ENCODE measurements around the gene PLAAT4.
"Not testable (repeated sequence)": the region's sequence is repeated elsewhere in the genome, so short reads cannot be mapped to it uniquely, and the experiment has no call there.

The PLAAT4 gene

GRCh38 chr11:63528729-63529278 is 7.8 kb upstream of the PLAAT4 start:
- not testable (repeated sequence) for H3K27me3 ChIP-seq (ENCODE audit: insufficient read depth, low read length); H3K4me3 ChIP-seq (ENCODE audit: low read depth, low read length); H3K36me3 ChIP-seq (ENCODE audit: insufficient read depth, low read length); H3K27ac ChIP-seq (ENCODE audit: low read depth, low read length); H3K79me2 ChIP-seq (ENCODE audit: control insufficient read depth, insufficient read depth, low read length, unreplicated experiment); H2AFZ ChIP-seq (ENCODE audit: low read length, unreplicated experiment)
- H3K4me1 ChIP-seq (ENCODE audit: control insufficient read depth, insufficient read depth, low read length, unreplicated experiment): peaks cover 14% of the 10 kb centered on the region

- not testable (repeated sequence) for H3K4me3 ChIP-seq (ENCODE audit: low read depth, low read length); H3K36me3 ChIP-seq (ENCODE audit: insufficient read depth, low read length); H3K27me3 ChIP-seq (ENCODE audit: insufficient read depth, low read length); H3K27ac ChIP-seq (ENCODE audit: low read depth, low read length); H3K79me2 ChIP-seq (ENCODE audit: control insufficient read depth, insufficient read depth, low read length, unreplicated experiment); H2AFZ ChIP-seq (ENCODE audit: low read length, unreplicated experiment)
- H3K4me1 ChIP-seq (ENCODE audit: control insufficient read depth, insufficient read depth, low read length, unreplicated experiment): peaks cover 14% of the 10 kb centered on the region
Measured at GRCh38 chr11:63529373-63529772, 7.2 kb upstream of the PLAAT4 start.

- Histone ChIP-seq H3K79me2 (ENCODE audit: control insufficient read depth, insufficient read depth, low read length, unreplicated experiment) (no peaks in the 10 kb centered on the region), H3K27me3 (ENCODE audit: insufficient read depth, low read length) (no peaks in the 10 kb centered on the region), H3K4me3 (ENCODE audit: low read depth, low read length) (no peak overlapping the region), H2AFZ (ENCODE audit: low read length, unreplicated experiment) (no peak overlapping the region), H3K4me1 (ENCODE audit: control insufficient read depth, insufficient read depth, low read length, unreplicated experiment) (peaks cover 15% of the 10 kb centered on the region), H3K36me3 (ENCODE audit: insufficient read depth, low read length) (no peaks in the 10 kb centered on the region), H3K27ac (ENCODE audit: low read depth, low read length) (no peak overlapping the region)
Measured at GRCh38 chr11:63530021-63530420, 6.6 kb upstream of the PLAAT4 start.

- not testable (repeated sequence) for H3K4me3 ChIP-seq (ENCODE audit: low read depth, low read length); H3K27ac ChIP-seq (ENCODE audit: low read depth, low read length); H3K27me3 ChIP-seq (ENCODE audit: insufficient read depth, low read length); H3K36me3 ChIP-seq (ENCODE audit: insufficient read depth, low read length); H3K79me2 ChIP-seq (ENCODE audit: control insufficient read depth, insufficient read depth, low read length, unreplicated experiment)
- H2AFZ ChIP-seq (ENCODE audit: low read length, unreplicated experiment): peak overlapping the region; percentile 66
- peaks cover 26% of the 10 kb centered on the region for H3K4me1 ChIP-seq (ENCODE audit: control insufficient read depth, insufficient read depth, low read length, unreplicated experiment)
Measured at GRCh38 chr11:63531074-63531792, 5.4 kb upstream of the PLAAT4 start.

- Histone ChIP-seq H3K4me1 (ENCODE audit: control insufficient read depth, insufficient read depth, low read length, unreplicated experiment) (peaks cover 28% of the 10 kb centered on the region), H3K36me3 (ENCODE audit: insufficient read depth, low read length) (no peaks in the 10 kb centered on the region), H3K27me3 (ENCODE audit: insufficient read depth, low read length) (no peaks in the 10 kb centered on the region), H3K79me2 (ENCODE audit: control insufficient read depth, insufficient read depth, low read length, unreplicated experiment) (no peaks in the 10 kb centered on the region), H3K27ac (ENCODE audit: low read depth, low read length) (no peak overlapping the region), H3K4me3 (ENCODE audit: low read depth, low read length) (no peak overlapping the region), H2AFZ (ENCODE audit: low read length, unreplicated experiment) (no peak overlapping the region)
Measured at GRCh38 chr11:63532117-63532516, 4.5 kb upstream of the PLAAT4 start.

GRCh38 chr11:63532799-63533475 is 3.7 kb upstream of the PLAAT4 start:
- Histone ChIP-seq H3K27me3 (ENCODE audit: insufficient read depth, low read length) (no peaks in the 10 kb centered on the region), H2AFZ (ENCODE audit: low read length, unreplicated experiment) (no peak overlapping the region), H3K4me1 (ENCODE audit: control insufficient read depth, insufficient read depth, low read length, unreplicated experiment) (peaks cover 35% of the 10 kb centered on the region), H3K79me2 (ENCODE audit: control insufficient read depth, insufficient read depth, low read length, unreplicated experiment) (no peaks in the 10 kb centered on the region), H3K27ac (ENCODE audit: low read depth, low read length) (no peak overlapping the region), H3K36me3 (ENCODE audit: insufficient read depth, low read length) (no peaks in the 10 kb centered on the region), H3K4me3 (ENCODE audit: low read depth, low read length) (no peak overlapping the region)

GRCh38 chr11:63534076-63534475 is 2.5 kb upstream of the PLAAT4 start:
- Histone ChIP-seq H3K4me1 (ENCODE audit: control insufficient read depth, insufficient read depth, low read length, unreplicated experiment) (peaks cover 35% of the 10 kb centered on the region), H3K27ac (ENCODE audit: low read depth, low read length) (no peak overlapping the region), H3K4me3 (ENCODE audit: low read depth, low read length) (no peak overlapping the region), H2AFZ (ENCODE audit: low read length, unreplicated experiment) (no peak overlapping the region), H3K36me3 (ENCODE audit: insufficient read depth, low read length) (no peaks in the 10 kb centered on the region), H3K79me2 (ENCODE audit: control insufficient read depth, insufficient read depth, low read length, unreplicated experiment) (no peaks in the 10 kb centered on the region), H3K27me3 (ENCODE audit: insufficient read depth, low read length) (no peaks in the 10 kb centered on the region)

- Histone ChIP-seq H3K27ac (ENCODE audit: low read depth, low read length) (no peak overlapping the region), H3K27me3 (ENCODE audit: insufficient read depth, low read length) (no peaks in the 10 kb centered on the region), H3K4me1 (ENCODE audit: control insufficient read depth, insufficient read depth, low read length, unreplicated experiment) (peaks cover 35% of the 10 kb centered on the region), H3K79me2 (ENCODE audit: control insufficient read depth, insufficient read depth, low read length, unreplicated experiment) (no peaks in the 10 kb centered on the region), H2AFZ (ENCODE audit: low read length, unreplicated experiment) (no peak overlapping the region), H3K4me3 (ENCODE audit: low read depth, low read length) (no peak overlapping the region), H3K36me3 (ENCODE audit: insufficient read depth, low read length) (no peaks in the 10 kb centered on the region)
Measured at GRCh38 chr11:63534895-63535461, 1.6 kb upstream of the PLAAT4 start.

- H3K27ac ChIP-seq (ENCODE audit: low read depth, low read length): no peak overlapping the region
- H3K36me3 ChIP-seq (ENCODE audit: insufficient read depth, low read length): no peaks in the 10 kb centered on the region
- H2AFZ ChIP-seq (ENCODE audit: low read length, unreplicated experiment): no peak overlapping the region
- no peak overlapping the region for H3K4me3 ChIP-seq (ENCODE audit: low read depth, low read length)
- no peaks in the 10 kb centered on the region for H3K27me3 ChIP-seq (ENCODE audit: insufficient read depth, low read length)
- H3K79me2 ChIP-seq (ENCODE audit: control insufficient read depth, insufficient read depth, low read length, unreplicated experiment): no peaks in the 10 kb centered on the region
- H3K4me1 ChIP-seq (ENCODE audit: control insufficient read depth, insufficient read depth, low read length, unreplicated experiment): peaks cover 35% of the 10 kb centered on the region
Measured at GRCh38 chr11:63535734-63536133, 874 bp upstream of the PLAAT4 start.

GRCh38 chr11:63537293-63538101 is 889 bp downstream of the PLAAT4 start:
- Histone ChIP-seq H3K27me3 (ENCODE audit: insufficient read depth, low read length) (no peaks in the 10 kb centered on the region), H3K36me3 (ENCODE audit: insufficient read depth, low read length) (no peaks in the 10 kb centered on the region), H3K79me2 (ENCODE audit: control insufficient read depth, insufficient read depth, low read length, unreplicated experiment) (no peaks in the 10 kb centered on the region), H3K4me3 (ENCODE audit: low read depth, low read length) (peak overlapping the region; percentile 71), H2AFZ (ENCODE audit: low read length, unreplicated experiment) (peak overlapping the region; percentile 36), H3K27ac (ENCODE audit: low read depth, low read length) (peak overlapping the region; percentile 49), H3K4me1 (ENCODE audit: control insufficient read depth, insufficient read depth, low read length, unreplicated experiment) (peaks cover 21% of the 10 kb centered on the region)

Measured in ACC112 (cell line).